Muscle layer of colon (tissue), 2 donors: ENCODE measurements around the gene PGM1.
"Not testable (repeated sequence)": the region's sequence is repeated elsewhere in the genome, so short reads cannot be mapped to it uniquely, and the experiment has no call there.

Source experiments
- H3K27ac ChIP-seq: one replicate; pipeline ENCODE4 v1.7.0; 2013; ENCODE audit warnings: low read depth, mild to moderate bottlenecking, low read length, moderate library complexity
- H3K27me3 ChIP-seq, 2 donors: one replicate each; pipeline ENCODE4 v1.7.0; 2013; ENCODE audit warnings: low read length in 2 of 2, mild to moderate bottlenecking in 2 of 2; ENCODE audit not compliant: insufficient read depth in 2 of 2, control insufficient read depth in 1 of 2
- H3K36me3 ChIP-seq: one replicate; pipeline ENCODE4 v1.7.0; 2013; ENCODE audit warnings: mild to moderate bottlenecking, low read length; ENCODE audit not compliant: insufficient read depth
- H3K4me1 ChIP-seq: one replicate; pipeline ENCODE4 v1.7.0; 2013; ENCODE audit warnings: mild to moderate bottlenecking, low read length; ENCODE audit not compliant: insufficient read depth
- H3K4me3 ChIP-seq, 2 donors: one replicate each; pipeline ENCODE4 v1.7.0; 2013; ENCODE audit warnings: low read length in 2 of 2, low read depth in 1 of 2, mild to moderate bottlenecking in 1 of 2, moderate library complexity in 1 of 2
- H3K9ac ChIP-seq: one replicate; pipeline ENCODE4 v1.7.0; 2013; ENCODE audit warnings: low read length
- H3K9me3 ChIP-seq: one replicate; pipeline ENCODE4 v1.7.0; 2013; ENCODE audit warnings: mild to moderate bottlenecking, low read length
- donor health status: abdominal sarcoma.
- donor health status: Adenocarcinoma of cecum.

Gene PGM1

GRCh38 chr1:63572686-63573085 lies 20.5 kb upstream of the PGM1 start:
- H3K36me3 ChIP-seq, H3K27me3 ChIP-seq, H3K9me3 ChIP-seq, H3K27ac ChIP-seq, H3K4me3 ChIP-seq, H3K4me1 ChIP-seq, H3K9ac ChIP-seq: not testable (repeated sequence)

- not testable (repeated sequence) for H3K9ac ChIP-seq, H3K36me3 ChIP-seq, H3K27ac ChIP-seq, H3K4me3 ChIP-seq, H3K27me3 ChIP-seq, H3K9me3 ChIP-seq, H3K4me1 ChIP-seq
Observed at GRCh38 chr1:63574203-63574796, 18.9 kb upstream of the PGM1 start.

DNA sequence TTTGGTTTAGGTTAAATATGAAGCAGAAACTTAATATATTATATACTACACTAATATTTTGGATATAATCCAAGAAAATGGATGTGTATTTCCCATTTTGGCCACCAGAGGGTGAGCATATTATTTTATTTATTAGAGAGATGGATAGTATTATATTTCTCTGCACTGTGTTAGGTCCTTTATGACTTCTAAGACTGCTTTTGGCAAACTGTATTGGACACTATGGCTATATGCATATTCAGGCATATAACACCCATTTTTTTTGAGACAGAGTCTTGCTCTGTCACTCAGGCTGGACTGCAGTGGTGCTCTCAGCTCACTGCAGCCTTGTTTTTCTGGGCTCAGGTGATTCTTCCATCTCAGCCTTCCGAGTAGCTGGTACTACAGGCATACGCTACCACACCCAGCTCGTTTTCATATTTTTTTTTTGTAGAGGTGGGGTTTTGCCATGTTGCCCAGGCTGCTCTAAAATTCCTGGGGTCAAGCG lies 17.8 kb upstream of the PGM1 start:
- Histone ChIP-seq H3K9ac (no peak overlapping the region), H3K9me3 (no peaks in the 10 kb centered on the region), H3K27ac (no peak overlapping the region), H3K36me3 (no peaks in the 10 kb centered on the region), H3K27me3 (no peaks in the 10 kb centered on the region), H3K4me3 (no peak overlapping the region), H3K4me1 (no peaks in the 10 kb centered on the region)

GRCh38 chr1:63586326-63586725 lies 6.9 kb upstream of the PGM1 start:
- not testable (repeated sequence) for H3K27me3 ChIP-seq, H3K36me3 ChIP-seq, H3K27ac ChIP-seq, H3K9me3 ChIP-seq, H3K9ac ChIP-seq, H3K4me3 ChIP-seq, H3K4me1 ChIP-seq

GRCh38 chr1:63590166-63590560 lies 3.0 kb upstream of the PGM1 start:
- Histone ChIP-seq H3K36me3 (no peaks in the 10 kb centered on the region), H3K9ac (no peak overlapping the region), H3K27me3 (no peaks in the 10 kb centered on the region), H3K4me1 (peaks cover 9% of the 10 kb centered on the region), H3K27ac (peak overlapping the region; percentile 1), H3K9me3 (no peaks in the 10 kb centered on the region), H3K4me3 (no peak overlapping the region)

DNA sequence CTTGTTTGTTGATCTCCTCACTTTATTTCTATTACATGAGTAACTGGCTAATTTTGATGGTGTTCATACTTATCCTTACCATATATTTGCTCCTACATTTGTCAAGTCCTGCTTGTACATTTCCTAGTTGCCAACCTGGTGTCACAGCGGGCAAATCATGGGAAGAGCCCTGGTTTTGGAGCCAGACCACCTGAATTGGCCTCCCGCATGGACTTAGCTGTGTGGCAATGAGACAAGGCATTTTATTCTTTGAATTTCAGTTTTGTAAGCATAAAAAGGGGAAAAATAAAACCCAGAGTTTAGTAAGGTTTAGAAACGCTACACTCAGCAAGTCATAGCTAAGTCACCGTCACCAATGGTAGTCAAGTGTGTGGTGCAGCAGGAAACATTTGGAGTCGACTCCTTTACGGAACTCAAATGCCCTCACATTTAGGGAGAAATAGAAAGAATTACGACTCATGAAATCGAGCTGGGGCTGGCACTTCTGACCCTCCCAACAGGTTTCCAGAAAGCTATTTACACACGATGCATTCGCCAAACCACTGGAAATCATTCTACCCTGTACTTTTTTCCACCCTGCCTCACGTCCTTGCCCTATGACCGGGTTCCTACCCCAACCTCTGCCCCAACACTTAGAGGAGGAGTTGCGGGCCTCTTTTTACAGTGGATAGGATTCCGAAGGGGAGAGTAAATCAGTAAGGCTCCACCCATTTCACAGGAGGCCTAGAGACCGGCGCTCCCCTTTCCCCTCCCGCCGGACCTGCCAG lies 492 bp upstream of the PGM1 start:
- peak overlapping the region; percentile 62 for H3K27ac ChIP-seq
- H3K9ac ChIP-seq, result peak overlapping the region; percentile 40
- H3K9me3 ChIP-seq, result no peaks in the 10 kb centered on the region
- H3K4me3 ChIP-seq, result peak overlapping the region; percentile 69 to 71
- peaks cover 9% of the 10 kb centered on the region for H3K4me1 ChIP-seq
- no peaks in the 10 kb centered on the region for H3K27me3 ChIP-seq
- no peaks in the 10 kb centered on the region for H3K36me3 ChIP-seq

DNA sequence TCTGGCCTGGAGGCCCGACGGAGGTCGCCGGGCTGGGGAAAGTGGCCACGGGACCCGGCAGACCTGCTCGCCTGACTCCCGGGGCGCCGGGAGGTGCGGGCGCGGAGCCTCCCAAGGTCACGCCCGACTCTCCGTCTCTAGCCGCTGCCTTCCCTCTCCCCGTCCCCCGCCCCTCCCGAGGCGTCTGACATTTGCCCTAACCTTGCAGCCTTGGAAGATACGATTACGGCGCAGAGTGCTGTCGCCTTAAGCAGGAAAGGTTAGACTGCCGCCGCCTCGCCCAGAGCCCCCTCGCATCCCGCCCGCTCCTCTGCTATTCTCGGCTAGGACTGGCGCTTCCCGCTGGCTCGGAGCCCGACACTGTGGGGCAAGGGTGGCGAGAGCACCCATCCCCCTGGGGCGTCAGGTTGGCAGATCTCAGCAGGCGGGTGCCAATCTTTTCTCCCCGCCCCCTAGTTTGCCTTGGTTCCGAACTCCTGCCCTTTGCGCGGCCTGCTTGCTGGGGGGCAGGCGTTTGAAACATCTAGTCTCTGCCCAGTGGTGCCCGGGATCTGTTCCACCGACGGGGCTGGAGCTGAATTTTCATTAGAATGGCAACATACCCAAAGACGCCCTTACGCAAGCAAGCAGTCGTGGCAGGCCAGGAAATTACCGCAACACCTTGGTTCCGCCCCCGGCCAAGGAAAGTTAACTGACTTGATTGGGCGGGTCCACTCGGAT lies 835 bp downstream of the PGM1 start:
- Histone ChIP-seq H3K4me3 (peak overlapping the region; percentile 69 to 71), H3K9ac (peak overlapping the region; percentile 59), H3K4me1 (peaks cover 9% of the 10 kb centered on the region), H3K27me3 (no peaks in the 10 kb centered on the region), H3K9me3 (no peaks in the 10 kb centered on the region), H3K27ac (peak overlapping the region; percentile 62), H3K36me3 (no peaks in the 10 kb centered on the region)

- Histone ChIP-seq H3K4me3 (no peak overlapping the region), H3K9me3 (no peaks in the 10 kb centered on the region), H3K36me3 (no peaks in the 10 kb centered on the region), H3K27ac (no peak overlapping the region), H3K9ac (no peak overlapping the region), H3K27me3 (no peaks in the 10 kb centered on the region), H3K4me1 (peaks cover 5% of the 10 kb centered on the region)
Observed at GRCh38 chr1:63595435-63595834, 2.2 kb downstream of the PGM1 start.

DNA sequence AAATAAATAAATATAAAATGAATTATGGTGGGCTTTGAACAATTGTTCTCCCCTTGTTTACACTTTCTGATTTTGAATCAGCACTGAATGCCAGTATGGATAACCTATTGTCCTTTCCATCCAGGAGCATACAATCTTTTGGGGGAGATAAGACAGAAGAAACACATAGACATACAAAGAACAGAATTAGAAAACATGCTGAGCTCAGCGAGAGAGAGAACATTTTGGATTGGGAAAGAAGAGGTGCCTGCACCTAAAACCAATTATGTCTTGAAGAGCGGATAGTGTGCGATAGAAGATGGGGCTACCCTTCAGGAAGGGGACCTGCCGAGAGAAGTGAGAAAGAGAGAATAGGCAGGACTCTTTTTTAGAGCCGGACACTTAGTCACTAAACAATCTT lies 6.6 kb downstream of the PGM1 start:
- Histone ChIP-seq H3K4me3 (no peak overlapping the region), H3K4me1 (no peaks in the 10 kb centered on the region)

DNA sequence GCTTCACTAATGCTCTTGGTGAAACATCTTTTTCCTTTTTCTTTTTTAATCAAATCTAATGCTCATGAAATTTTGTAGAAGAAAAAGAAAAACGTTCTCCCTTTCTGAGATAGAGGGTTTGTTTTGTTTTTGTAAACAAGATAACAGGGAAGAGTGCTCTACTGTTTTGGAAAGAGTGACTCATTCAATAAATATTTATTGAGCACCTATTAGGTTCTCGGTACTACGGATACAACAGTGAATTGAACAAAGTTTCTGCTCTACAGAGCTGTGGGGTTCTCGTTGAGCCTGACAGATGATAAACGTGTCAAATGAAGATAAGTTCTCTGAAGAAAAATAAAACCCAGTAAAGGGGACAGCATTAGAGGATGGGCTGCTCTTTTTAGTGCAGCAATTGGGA lies 7.0 kb downstream of the PGM1 start:
- Histone ChIP-seq H3K36me3 (no peaks in the 10 kb centered on the region), H3K27ac (no peak overlapping the region), H3K4me3 (no peak overlapping the region), H3K27me3 (no peaks in the 10 kb centered on the region), H3K9me3 (no peaks in the 10 kb centered on the region), H3K4me1 (no peaks in the 10 kb centered on the region), H3K9ac (no peak overlapping the region)

More for the DNA sequence above, 6.6 kb downstream of the PGM1 start:
- Histone ChIP-seq H3K27me3 (no peaks in the 10 kb centered on the region), H3K36me3 (no peaks in the 10 kb centered on the region), H3K27ac (no peak overlapping the region), H3K9me3 (no peaks in the 10 kb centered on the region), H3K9ac (no peak overlapping the region)

DNA sequence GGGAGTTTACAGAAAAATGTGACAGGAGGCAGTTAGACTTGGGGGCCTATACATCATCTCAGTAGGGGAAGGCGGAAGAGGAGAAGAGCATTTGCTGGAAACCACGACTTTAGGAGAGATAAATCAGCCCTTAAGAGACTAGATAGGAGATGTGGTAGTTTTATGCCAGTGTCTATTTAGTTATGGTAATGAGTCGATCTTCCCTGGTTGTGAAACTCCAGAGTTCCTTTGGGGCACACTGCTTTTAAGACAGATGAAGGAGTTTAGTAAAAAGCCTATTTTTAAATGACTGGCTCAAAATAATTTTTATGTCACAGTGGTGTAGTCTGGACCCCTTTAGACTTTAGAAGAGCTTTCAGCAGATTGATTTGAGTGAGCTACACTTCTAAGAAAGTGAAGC lies 7.8 kb downstream of the PGM1 start:
- Histone ChIP-seq H3K36me3 (no peaks in the 10 kb centered on the region), H3K4me1 (no peaks in the 10 kb centered on the region), H3K9me3 (no peaks in the 10 kb centered on the region), H3K27me3 (no peaks in the 10 kb centered on the region), H3K4me3 (no peak overlapping the region), H3K9ac (no peak overlapping the region), H3K27ac (no peak overlapping the region)
